HepG2 (cell line): Measurements from ENCODE around the gene NINJ2. TPM values are rescaled to one million over a fixed set of nuclear protein-coding genes. Genes with fewer than 3 reads are reported as not detected.
A peak's percentile ranks its signal among the peaks of the same experiment; 100 is the strongest.

Experiments used
- CCDC6 ChIP-seq: sonication (generic); formaldehyde crosslinking; IDR thresholded peaks from 2 replicates; pipeline ENCODE4 v1.8.1; 2022; ENCODE audit warnings: mild to moderate bottlenecking, missing genetic modification reagents, moderate library complexity
- FOXC1 ChIP-seq: sonication (generic); formaldehyde crosslinking; IDR thresholded peaks from 2 replicates; pipeline ENCODE4 v1.8.0; 2022; ENCODE audit warnings: mild to moderate bottlenecking, missing genetic modification reagents, borderline replicate concordance
- IRF1 ChIP-seq: sonication (generic); formaldehyde crosslinking; IDR thresholded peaks from 2 replicates; pipeline ENCODE4 v1.4.0; 2020; ENCODE audit warnings: low read depth, mild to moderate bottlenecking, missing genetic modification reagents
- KDM3A ChIP-seq: IDR thresholded peaks from 2 replicates; pipeline ENCODE4 v1.6.1; 2018; ENCODE audit warnings: low read depth, missing compliant biosample characterization
- MYNN ChIP-seq: sonication (generic); formaldehyde crosslinking; IDR thresholded peaks from 2 replicates; pipeline ENCODE4 v1.4.0; 2020; ENCODE audit warnings: mild to moderate bottlenecking, low read depth, missing genetic modification reagents
- POGZ ChIP-seq: sonication (generic); formaldehyde crosslinking; IDR thresholded peaks from 2 replicates; pipeline ENCODE4 v1.4.0; 2020; ENCODE audit warnings: mild to moderate bottlenecking, missing genetic modification reagents
- POLR2G ChIP-seq: fragments of 200-400 bp; formaldehyde crosslinking; IDR thresholded peaks from 2 replicates; pipeline ENCODE4 v1.6.1; 2018; ENCODE audit warnings: mild to moderate bottlenecking, low read depth, low read length, moderate library complexity
- REST ChIP-seq, 2 experiments: IDR thresholded peaks; 2 replicates each; pipeline ENCODE4 v1.6.1; 2011 to 2012; ENCODE audit warnings: low read length in 2 of 2, borderline replicate concordance in 1 of 2, low read depth in 1 of 2, mild to moderate bottlenecking in 1 of 2, moderate library complexity in 1 of 2
- RFXANK ChIP-seq: IDR thresholded peaks from 2 replicates; pipeline ENCODE4 v1.6.1; 2016
- SRY ChIP-seq: sonication (generic); formaldehyde crosslinking; IDR thresholded peaks from 2 replicates; pipeline ENCODE4 v1.8.0; 2022; ENCODE audit warnings: mild to moderate bottlenecking, missing genetic modification reagents
- STAG1 ChIP-seq: sonication (generic); formaldehyde crosslinking; IDR thresholded peaks from 2 replicates; pipeline ENCODE4 v1.4.0; 2020; ENCODE audit warnings: missing genetic modification reagents
- ZKSCAN8 ChIP-seq: IDR thresholded peaks from 2 replicates; pipeline ENCODE4 v1.6.1; 2016; ENCODE audit warnings: borderline replicate concordance, missing genetic modification reagents, missing compliant biosample characterization
- ZNF180 ChIP-seq: sonication (generic); formaldehyde crosslinking; IDR thresholded peaks from 2 replicates; pipeline ENCODE4 v1.4.0; 2020; ENCODE audit warnings: low read depth, missing genetic modification reagents, borderline replicate concordance
- ZNF337 ChIP-seq: sonication (generic); formaldehyde crosslinking; IDR thresholded peaks from 2 replicates; pipeline ENCODE4 v1.5.1; 2020; ENCODE audit warnings: missing genetic modification reagents, low read depth, mild to moderate bottlenecking, borderline replicate concordance
- ZNF639 ChIP-seq: conservative IDR thresholded peaks from 2 replicates; pipeline ENCODE4 v1.6.1; 2018; ENCODE audit warnings: missing genetic modification reagents
- ZNF660 ChIP-seq: sonication (generic); formaldehyde crosslinking; IDR thresholded peaks from 2 replicates; pipeline ENCODE4 v1.5.1; 2020; ENCODE audit warnings: mild to moderate bottlenecking, low read depth, missing genetic modification reagents, borderline replicate concordance
- ZNF780A ChIP-seq: sonication (generic); formaldehyde crosslinking; IDR thresholded peaks from 2 replicates; pipeline ENCODE4 v1.8.0; 2022; ENCODE audit warnings: mild to moderate bottlenecking, missing genetic modification reagents, moderate library complexity
- ZNF782 ChIP-seq: sonication (generic); formaldehyde crosslinking; IDR thresholded peaks from 2 replicates; pipeline ENCODE4 v1.4.0; 2020; ENCODE audit warnings: missing genetic modification reagents, mild to moderate bottlenecking, borderline replicate concordance
- polyA plus RNA-seq, 8 experiments: library from polyadenylated mRNA; depleted of rRNA in 3 of 8; stranded (reverse) in 7 of 8; unstranded in 1 of 8; fragments of >200 nt; fragmentation: Illumina TruSeq in 4 of 8; extraction: Trizol in 4 of 8; gene quantifications; 2 replicates each; pipeline versions ENCODE4 v1.2.1 to v1.2.3, GENCODE V29; 2011 to 2016; ENCODE audit warnings: low read depth in 4 of 8, missing spikeins in 1 of 8, mixed read lengths in 1 of 8; ENCODE audit not compliant: insufficient read depth in 1 of 8
- total RNA-seq, 5 experiments: library from RNA; depleted of rRNA; stranded (reverse); fragments of >200 nt; fragmentation: Illumina TruSeq; extraction: Trizol; gene quantifications; 2 replicates each; pipeline ENCODE4 v1.2.3, GENCODE V29; 2016; ENCODE audit warnings: low read depth in 1 of 5

NINJ2 gene
- total and polyA plus RNA-seq, 2 of the 13 experiments (the other 11 are each of a cell fraction or from before 2014, with no cell fraction given), result 0.62 to 3.8 TPM

- TF ChIP-seq CCDC6 (CRISPR knock-in tag), result peak; percentile 31; the same call in 1 of the 2 replicates
- 0 out of 2 replicates have a peak, but pooled peaks have one; percentile 15 for TF ChIP-seq STAG1 (CRISPR knock-in tag)
- peak; percentile 68; the same call in 1 of the 2 replicates for TF ChIP-seq ZNF639 (CRISPR knock-in tag)
- peak; percentile 17; the same call in 1 of the 2 replicates for TF ChIP-seq ZNF337 (CRISPR knock-in tag)
- TF ChIP-seq RFXANK (CRISPR knock-in tag), result 0 out of 2 replicates have a peak, but pooled peaks have one; percentile 51
- no peak for TF ChIP-seq ZNF660 (CRISPR knock-in tag)
- 0 out of 2 replicates have a peak, but pooled peaks have one; percentile 66 for TF ChIP-seq ZKSCAN8 (CRISPR knock-in tag)
- peak; percentile 69; the same call in 1 of the 2 replicates for TF ChIP-seq ZNF782 (CRISPR knock-in tag)
- TF ChIP-seq IRF1 (CRISPR knock-in tag), result 0 out of 2 replicates have a peak, but pooled peaks have one; percentile 44
- TF ChIP-seq SRY (CRISPR knock-in tag), result peak; percentile 30; the same call in 1 of the 2 replicates
- peak; percentile 12; the same call in 1 of the 2 replicates for TF ChIP-seq POGZ
- 0 out of 2 replicates have a peak, but pooled peaks have one; percentile 6 for TF ChIP-seq FOXC1 (CRISPR knock-in tag)
- no peak for TF ChIP-seq REST (IDR thresholded peaks at IDR 0.05; ENCODE audit: borderline replicate concordance in 1 of 2, low read depth in 1 of 2, low read length in 2 of 2)
- 0 out of 2 replicates have a peak, but pooled peaks have one; percentile 1 for TF ChIP-seq ZNF180 (CRISPR knock-in tag)
- no peak for TF ChIP-seq ZNF780A (CRISPR knock-in tag)
- peak; percentile 30; the same call in 1 of the 2 replicates for TF ChIP-seq KDM3A (CRISPR knock-in tag)
- TF ChIP-seq MYNN, result peak; percentile 90; the same call in 1 of the 2 replicates
- peak; percentile 60 for TF ChIP-seq POLR2G
Observed at GRCh38 chr12:570435-570920, 92.8 kb downstream of the NINJ2 start (continued).
